ENCODE measurements around the gene VTI1A. TPM values are rescaled to one million over a fixed set of nuclear protein-coding genes. Genes with fewer than 3 reads are reported as not detected.

The VTI1A gene
- total and polyA plus RNA-seq, 2 of the 4 experiments (the other 2 are of a cell fraction), result 9.7 to 24.9 TPM

- ChIA-PET CTCF (interaction anchor here (1.0 kb wide), 1 partner anchor 661 kb away, joined by 3 read pairs; no protein-coding TSS in a partner anchor), POLR2A (ENCODE audit: unreplicated experiment) (interaction anchor here (0.6 kb wide), 2 partner anchors 110 to 407 kb away, joined by 3 to 8 read pairs; no protein-coding TSS in a partner anchor)
- H3K4me3 ChIP-seq (ENCODE audit: insufficient read depth, low read depth, low read length), result no peak overlapping the region
Observed at GRCh38 chr10:112724404-112724991, 277.5 kb downstream of the VTI1A start.

More at GRCh38 chr10:112724404-112724991, 277.5 kb downstream of the VTI1A start:
- H2BK15ac ChIP-seq (ENCODE audit: low read depth, low read length), result no peak overlapping the region
- no CpG with 5 or more reads among the region's 2 CpGs for WGBS, 2 experiments (ENCODE audit: extremely low coverage in 2 of 2, insufficient read length in 1 of 2)
- H4K5ac ChIP-seq (ENCODE audit: low read depth, low read length), result no peak overlapping the region
- in situ Hi-C loops (cut with MboI; ENCODE audit: low sequenced_read_pairs), result loop anchor here (25.0 kb wide), 1 partner anchor 663 kb away; no protein-coding TSS in a partner anchor
- no peak overlapping the region for H2AK5ac ChIP-seq (ENCODE audit: low read depth, low read length)
- H2BK5ac ChIP-seq (ENCODE audit: low read depth, low read length, poor library complexity, severe bottlenecking), result no peak overlapping the region
- no peak overlapping the region for H3K56ac ChIP-seq (ENCODE audit: extremely low read depth, insufficient read depth, low read length)
- H3K4me1 ChIP-seq (ENCODE audit: control insufficient read depth, insufficient read depth, low read length), result no peaks in the 10 kb centered on the region; the same call in 1 of the 2 replicates
- H3K23ac ChIP-seq (ENCODE audit: low read depth, low read length), result no peak overlapping the region
- H3K4ac ChIP-seq (ENCODE audit: low read depth, low read length), result no peak overlapping the region
- no peak overlapping the region for H3K14ac ChIP-seq (replicated peaks; ENCODE audit: low read depth, low read length)
- no peak for ATAC-seq (ENCODE audit: low read depth)
- no peak overlapping the region for H3K4me2 ChIP-seq (ENCODE audit: low read depth, low read length)
- H4K20me1 ChIP-seq (ENCODE audit: insufficient read depth, low read length), result no peaks in the 10 kb centered on the region
- no peak overlapping the region for H3K27ac ChIP-seq (ENCODE audit: insufficient read depth, low read length)
- no peak overlapping the region for H3K9ac ChIP-seq (ENCODE audit: low read depth, low read length)
- H4K91ac ChIP-seq (ENCODE audit: insufficient read depth, low read depth, low read length), result no peak overlapping the region
- H3K27me3 ChIP-seq (ENCODE audit: control insufficient read depth, insufficient read depth, low read length), result no peaks in the 10 kb centered on the region
- BruUV-seq (replicated peaks), result no TSS peak
- dilution Hi-C loops (cut with HindIII; ENCODE audit: low sequenced_read_pairs, unreplicated experiment), result no loop called here
- H2AK9ac ChIP-seq (replicated peaks; ENCODE audit: low read depth, low read length, poor library complexity), result no peak overlapping the region
- TF ChIP-seq CEBPB (IDR thresholded peaks at IDR 0.05; ENCODE audit: low read depth, low read length) (no peak), POLR2A (IDR thresholded peaks at IDR 0.05; ENCODE audit: low read depth, low read length) (no peak), RAD21 (IDR thresholded peaks at IDR 0.05; ENCODE audit: low read length) (no peak), FOS (IDR thresholded peaks at IDR 0.05; ENCODE audit: low read depth, low read length) (no peak), SMC3 (IDR thresholded peaks at IDR 0.05; ENCODE audit: low read depth, low read length) (no peak), RCOR1 (IDR thresholded peaks at IDR 0.05; ENCODE audit: insufficient replicate concordance, low read length) (no peak), NFE2L2 (IDR thresholded peaks at IDR 0.05; ENCODE audit: low read depth, low read length) (no peak), RFX5 (IDR thresholded peaks at IDR 0.05; ENCODE audit: low read depth, low read length) (no peak), MXI1 (IDR thresholded peaks at IDR 0.05; ENCODE audit: borderline replicate concordance, low read depth, low read length) (no peak), CHD1 (IDR thresholded peaks at IDR 0.05; ENCODE audit: low read depth, low read length) (no peak)
- no peaks in the 10 kb centered on the region for H3K9me3 ChIP-seq (ENCODE audit: control insufficient read depth, insufficient read depth, low read length)
- no peak overlapping the region for H2BK20ac ChIP-seq (ENCODE audit: low read depth, low read length)
- DNase-seq, result no peak
- no peak overlapping the region for H4K8ac ChIP-seq (ENCODE audit: low read depth in 2 of 2, low read length in 2 of 2)
- no peak overlapping the region for H2AFZ ChIP-seq (replicated peaks; ENCODE audit: low read length, poor library complexity)
- intact Hi-C loops (cut with micrococcal nuclease), result no loop called here
- no peaks in the 10 kb centered on the region for H3K79me1 ChIP-seq (ENCODE audit: low read depth in 1 of 2, low read length in 2 of 2)
- H3K9me1 ChIP-seq (ENCODE audit: insufficient read depth, low read length), result no peaks in the 10 kb centered on the region
- H3K18ac ChIP-seq (ENCODE audit: low read depth, low read length), result no peak overlapping the region
- no peaks in the 10 kb centered on the region for H3K36me3 ChIP-seq (ENCODE audit: control insufficient read depth, insufficient read depth, low read length)
- no peak overlapping the region for H2BK120ac ChIP-seq (ENCODE audit: low read depth, low read length)

Measured in IMR-90 (cell line).